K562 (cell line): Measurements from ENCODE around the gene DDAH2. TPM values are rescaled to one million over a fixed set of nuclear protein-coding genes. Genes with fewer than 3 reads are reported as not detected.

Experiments
- BRF1 ChIP-seq: IDR thresholded peaks from 3 replicates; pipeline ENCODE4 v1.6.1; 2011; ENCODE audit warnings: borderline replicate concordance, mild to moderate bottlenecking; ENCODE audit not compliant: insufficient read length; ENCODE audit errors: extremely low read depth
- ELF2 ChIP-seq: fragments of 250-450 bp; sonication (Bioruptor Pico); IDR thresholded peaks from 2 replicates; pipeline ENCODE4 v1.5.0; 2021; ENCODE audit warnings: mild to moderate bottlenecking
- ILK ChIP-seq: fragments of 450-650 bp; IDR thresholded peaks from 2 replicates; pipeline ENCODE4 v1.6.1; 2016; ENCODE audit warnings: missing genetic modification characterization, low read depth, mild to moderate bottlenecking, missing compliant biosample characterization, moderate library complexity, borderline replicate concordance
- NELFE ChIP-seq: IDR thresholded peaks from 2 replicates; pipeline ENCODE4 v1.6.1; 2011; ENCODE audit warnings: mild to moderate bottlenecking; ENCODE audit not compliant: insufficient read depth, insufficient read length
- PCBP1 ChIP-seq: fragments of 200-400 bp; formaldehyde crosslinking; IDR thresholded peaks from 2 replicates; pipeline ENCODE4 v1.6.1; 2018; ENCODE audit warnings: mild to moderate bottlenecking, low read depth, low read length; ENCODE audit not compliant: poor library complexity, severe bottlenecking
- SMAD1 ChIP-seq: fragments of 150-350 bp; IDR thresholded peaks from 2 replicates; pipeline ENCODE4 v1.6.1; 2014; ENCODE audit warnings: low read length, low read depth; ENCODE audit not compliant: partially characterized antibody
- SRSF7 ChIP-seq: fragments of 200-400 bp; formaldehyde crosslinking; optimal IDR thresholded peaks from 2 replicates; pipeline ENCODE3; 2017; ENCODE audit warnings: mild to moderate bottlenecking, low read depth, low read length
- STAG1 ChIP-seq: sonication (generic); formaldehyde crosslinking; IDR thresholded peaks from 2 replicates; pipeline ENCODE4 v1.5.0; 2020; ENCODE audit warnings: missing genetic modification reagents, borderline replicate concordance
- ZFP1 ChIP-seq: fragments of 450-650 bp; formaldehyde crosslinking; IDR thresholded peaks from 2 replicates; pipeline ENCODE4 v1.4.0; 2020; ENCODE audit warnings: mild to moderate bottlenecking, mixed read lengths
- ZSCAN29 ChIP-seq: fragments of 450-650 bp; IDR thresholded peaks from 2 replicates; pipeline ENCODE4 v1.6.1; 2017
- polyA plus RNA-seq, 8 experiments: library from polyadenylated mRNA; depleted of rRNA in 4 of 8; stranded (reverse) in 5 of 8; unstranded in 3 of 8; fragments of >200 nt; fragmentation: Nextera tagmentation in 2 of 8; fragmentation: Illumina TruSeq in 1 of 8; extraction: Ambion mirVana in 2 of 8; extraction: Trizol in 1 of 8; gene quantifications; 2 replicates each; pipeline versions ENCODE4 v1.2.1 to v1.2.3, GENCODE V29; 2011 to 2014; ENCODE audit warnings: inconsistent platforms in 1 of 8, missing spikeins in 1 of 8
- total RNA-seq, 7 experiments: library from RNA; depleted of rRNA in 6 of 7; stranded (reverse); fragments of >200 nt in 6 of 7; fragmentation: Illumina TruSeq in 2 of 7; extraction: Trizol in 2 of 7; gene quantifications; 2 replicates each; pipeline versions ENCODE4 v1.2.1 to v1.2.3, GENCODE V29; 2011 to 2021; ENCODE audit warnings: low replicate concordance in 1 of 7
- TF ChIP-seq, protein P1 (sequence below): sonication (generic); formaldehyde crosslinking; IDR thresholded peaks from 2 replicates; pipeline ENCODE4 v1.8.1; 2022; ENCODE audit warnings: missing genetic modification reagents
- TF ChIP-seq, protein P2 (sequence below): IDR thresholded peaks from 2 replicates; pipeline ENCODE4 v1.6.1; 2011; ENCODE audit not compliant: insufficient read length; ENCODE audit errors: extremely low read depth
- TF ChIP-seq, protein P3 (sequence below): fragments of 250-450 bp; sonication (Bioruptor Pico); IDR thresholded peaks from 2 replicates; pipeline ENCODE4 v1.8.0; 2021; ENCODE audit warnings: moderate library complexity, mild to moderate bottlenecking, inconsistent platforms
- TF ChIP-seq, protein P4 (sequence below): fragments of 450-650 bp; IDR thresholded peaks from 2 replicates; pipeline ENCODE4 v1.6.1; 2016; ENCODE audit warnings: mild to moderate bottlenecking, moderate library complexity

Gene DDAH2
- total and polyA plus RNA-seq, 9 of the 15 experiments (the other 6 are each of a cell fraction or from before 2014, with no cell fraction given) = 1.8 to 45.4 (median 21.4) TPM

DNA sequence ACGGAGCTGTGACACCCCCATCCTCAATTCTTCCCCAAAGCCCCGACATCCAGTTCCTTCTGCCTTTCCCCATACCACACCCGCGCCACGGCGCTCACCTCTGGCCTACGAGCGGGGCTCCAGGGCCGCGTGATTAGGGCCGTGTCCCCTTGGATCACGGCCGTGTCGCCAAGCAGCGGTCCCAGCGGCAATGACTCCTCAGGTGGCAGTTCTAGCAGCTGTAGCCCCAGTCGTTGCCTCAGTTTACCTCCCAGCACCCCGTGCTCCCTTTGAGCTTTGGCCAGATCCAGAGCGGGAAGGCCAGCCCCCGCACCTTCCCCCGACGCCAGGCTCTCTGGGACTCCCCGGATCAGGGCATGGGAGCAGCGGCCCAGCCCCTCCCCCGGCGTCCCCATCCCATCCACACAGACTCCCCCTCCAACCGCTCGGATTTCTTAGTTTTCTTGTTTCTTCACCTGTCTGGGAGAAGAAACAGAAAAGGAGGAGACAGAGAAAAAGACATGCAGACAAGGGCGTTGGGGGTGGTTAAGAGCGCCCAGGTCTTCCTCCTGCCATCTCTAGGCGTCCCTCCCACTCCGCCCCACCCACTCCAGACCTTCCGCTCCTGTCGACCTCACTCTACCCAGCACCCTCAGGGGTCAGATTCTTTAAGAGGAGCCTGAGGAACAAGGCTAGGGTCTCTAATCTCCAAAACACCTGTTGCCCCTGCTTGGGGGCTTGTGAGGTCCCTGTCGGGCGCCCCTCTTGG, at the start of gene DDAH2 (continued):
- TF ChIP-seq, protein P1, sequence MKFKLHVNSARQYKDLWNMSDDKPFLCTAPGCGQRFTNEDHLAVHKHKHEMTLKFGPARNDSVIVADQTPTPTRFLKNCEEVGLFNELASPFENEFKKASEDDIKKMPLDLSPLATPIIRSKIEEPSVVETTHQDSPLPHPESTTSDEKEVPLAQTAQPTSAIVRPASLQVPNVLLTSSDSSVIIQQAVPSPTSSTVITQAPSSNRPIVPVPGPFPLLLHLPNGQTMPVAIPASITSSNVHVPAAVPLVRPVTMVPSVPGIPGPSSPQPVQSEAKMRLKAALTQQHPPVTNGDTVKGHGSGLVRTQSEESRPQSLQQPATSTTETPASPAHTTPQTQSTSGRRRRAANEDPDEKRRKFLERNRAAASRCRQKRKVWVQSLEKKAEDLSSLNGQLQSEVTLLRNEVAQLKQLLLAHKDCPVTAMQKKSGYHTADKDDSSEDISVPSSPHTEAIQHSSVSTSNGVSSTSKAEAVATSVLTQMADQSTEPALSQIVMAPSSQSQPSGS (CRISPR knock-in tag) = no peak
- peak; percentile 31 for TF ChIP-seq SMAD1
- TF ChIP-seq, protein P2, sequence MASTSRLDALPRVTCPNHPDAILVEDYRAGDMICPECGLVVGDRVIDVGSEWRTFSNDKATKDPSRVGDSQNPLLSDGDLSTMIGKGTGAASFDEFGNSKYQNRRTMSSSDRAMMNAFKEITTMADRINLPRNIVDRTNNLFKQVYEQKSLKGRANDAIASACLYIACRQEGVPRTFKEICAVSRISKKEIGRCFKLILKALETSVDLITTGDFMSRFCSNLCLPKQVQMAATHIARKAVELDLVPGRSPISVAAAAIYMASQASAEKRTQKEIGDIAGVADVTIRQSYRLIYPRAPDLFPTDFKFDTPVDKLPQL = no peak
- TF ChIP-seq, protein P3, sequence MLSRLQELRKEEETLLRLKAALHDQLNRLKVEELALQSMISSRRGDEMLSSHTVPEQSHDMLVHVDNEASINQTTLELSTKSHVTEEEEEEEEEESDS (CRISPR knock-in tag) = no peak
- TF ChIP-seq BRF1 = no peak
- peak; percentile 95 for TF ChIP-seq PCBP1
- 0 out of 2 replicates have a peak, but pooled peaks have one; percentile 13 for TF ChIP-seq ZSCAN29
- TF ChIP-seq, protein P4, sequence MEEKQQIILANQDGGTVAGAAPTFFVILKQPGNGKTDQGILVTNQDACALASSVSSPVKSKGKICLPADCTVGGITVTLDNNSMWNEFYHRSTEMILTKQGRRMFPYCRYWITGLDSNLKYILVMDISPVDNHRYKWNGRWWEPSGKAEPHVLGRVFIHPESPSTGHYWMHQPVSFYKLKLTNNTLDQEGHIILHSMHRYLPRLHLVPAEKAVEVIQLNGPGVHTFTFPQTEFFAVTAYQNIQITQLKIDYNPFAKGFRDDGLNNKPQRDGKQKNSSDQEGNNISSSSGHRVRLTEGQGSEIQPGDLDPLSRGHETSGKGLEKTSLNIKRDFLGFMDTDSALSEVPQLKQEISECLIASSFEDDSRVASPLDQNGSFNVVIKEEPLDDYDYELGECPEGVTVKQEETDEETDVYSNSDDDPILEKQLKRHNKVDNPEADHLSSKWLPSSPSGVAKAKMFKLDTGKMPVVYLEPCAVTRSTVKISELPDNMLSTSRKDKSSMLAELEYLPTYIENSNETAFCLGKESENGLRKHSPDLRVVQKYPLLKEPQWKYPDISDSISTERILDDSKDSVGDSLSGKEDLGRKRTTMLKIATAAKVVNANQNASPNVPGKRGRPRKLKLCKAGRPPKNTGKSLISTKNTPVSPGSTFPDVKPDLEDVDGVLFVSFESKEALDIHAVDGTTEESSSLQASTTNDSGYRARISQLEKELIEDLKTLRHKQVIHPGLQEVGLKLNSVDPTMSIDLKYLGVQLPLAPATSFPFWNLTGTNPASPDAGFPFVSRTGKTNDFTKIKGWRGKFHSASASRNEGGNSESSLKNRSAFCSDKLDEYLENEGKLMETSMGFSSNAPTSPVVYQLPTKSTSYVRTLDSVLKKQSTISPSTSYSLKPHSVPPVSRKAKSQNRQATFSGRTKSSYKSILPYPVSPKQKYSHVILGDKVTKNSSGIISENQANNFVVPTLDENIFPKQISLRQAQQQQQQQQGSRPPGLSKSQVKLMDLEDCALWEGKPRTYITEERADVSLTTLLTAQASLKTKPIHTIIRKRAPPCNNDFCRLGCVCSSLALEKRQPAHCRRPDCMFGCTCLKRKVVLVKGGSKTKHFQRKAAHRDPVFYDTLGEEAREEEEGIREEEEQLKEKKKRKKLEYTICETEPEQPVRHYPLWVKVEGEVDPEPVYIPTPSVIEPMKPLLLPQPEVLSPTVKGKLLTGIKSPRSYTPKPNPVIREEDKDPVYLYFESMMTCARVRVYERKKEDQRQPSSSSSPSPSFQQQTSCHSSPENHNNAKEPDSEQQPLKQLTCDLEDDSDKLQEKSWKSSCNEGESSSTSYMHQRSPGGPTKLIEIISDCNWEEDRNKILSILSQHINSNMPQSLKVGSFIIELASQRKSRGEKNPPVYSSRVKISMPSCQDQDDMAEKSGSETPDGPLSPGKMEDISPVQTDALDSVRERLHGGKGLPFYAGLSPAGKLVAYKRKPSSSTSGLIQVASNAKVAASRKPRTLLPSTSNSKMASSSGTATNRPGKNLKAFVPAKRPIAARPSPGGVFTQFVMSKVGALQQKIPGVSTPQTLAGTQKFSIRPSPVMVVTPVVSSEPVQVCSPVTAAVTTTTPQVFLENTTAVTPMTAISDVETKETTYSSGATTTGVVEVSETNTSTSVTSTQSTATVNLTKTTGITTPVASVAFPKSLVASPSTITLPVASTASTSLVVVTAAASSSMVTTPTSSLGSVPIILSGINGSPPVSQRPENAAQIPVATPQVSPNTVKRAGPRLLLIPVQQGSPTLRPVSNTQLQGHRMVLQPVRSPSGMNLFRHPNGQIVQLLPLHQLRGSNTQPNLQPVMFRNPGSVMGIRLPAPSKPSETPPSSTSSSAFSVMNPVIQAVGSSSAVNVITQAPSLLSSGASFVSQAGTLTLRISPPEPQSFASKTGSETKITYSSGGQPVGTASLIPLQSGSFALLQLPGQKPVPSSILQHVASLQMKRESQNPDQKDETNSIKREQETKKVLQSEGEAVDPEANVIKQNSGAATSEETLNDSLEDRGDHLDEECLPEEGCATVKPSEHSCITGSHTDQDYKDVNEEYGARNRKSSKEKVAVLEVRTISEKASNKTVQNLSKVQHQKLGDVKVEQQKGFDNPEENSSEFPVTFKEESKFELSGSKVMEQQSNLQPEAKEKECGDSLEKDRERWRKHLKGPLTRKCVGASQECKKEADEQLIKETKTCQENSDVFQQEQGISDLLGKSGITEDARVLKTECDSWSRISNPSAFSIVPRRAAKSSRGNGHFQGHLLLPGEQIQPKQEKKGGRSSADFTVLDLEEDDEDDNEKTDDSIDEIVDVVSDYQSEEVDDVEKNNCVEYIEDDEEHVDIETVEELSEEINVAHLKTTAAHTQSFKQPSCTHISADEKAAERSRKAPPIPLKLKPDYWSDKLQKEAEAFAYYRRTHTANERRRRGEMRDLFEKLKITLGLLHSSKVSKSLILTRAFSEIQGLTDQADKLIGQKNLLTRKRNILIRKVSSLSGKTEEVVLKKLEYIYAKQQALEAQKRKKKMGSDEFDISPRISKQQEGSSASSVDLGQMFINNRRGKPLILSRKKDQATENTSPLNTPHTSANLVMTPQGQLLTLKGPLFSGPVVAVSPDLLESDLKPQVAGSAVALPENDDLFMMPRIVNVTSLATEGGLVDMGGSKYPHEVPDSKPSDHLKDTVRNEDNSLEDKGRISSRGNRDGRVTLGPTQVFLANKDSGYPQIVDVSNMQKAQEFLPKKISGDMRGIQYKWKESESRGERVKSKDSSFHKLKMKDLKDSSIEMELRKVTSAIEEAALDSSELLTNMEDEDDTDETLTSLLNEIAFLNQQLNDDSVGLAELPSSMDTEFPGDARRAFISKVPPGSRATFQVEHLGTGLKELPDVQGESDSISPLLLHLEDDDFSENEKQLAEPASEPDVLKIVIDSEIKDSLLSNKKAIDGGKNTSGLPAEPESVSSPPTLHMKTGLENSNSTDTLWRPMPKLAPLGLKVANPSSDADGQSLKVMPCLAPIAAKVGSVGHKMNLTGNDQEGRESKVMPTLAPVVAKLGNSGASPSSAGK = no peak
- no peak for TF ChIP-seq STAG1 (CRISPR knock-in tag)
- TF ChIP-seq NELFE = no peak
- no peak for TF ChIP-seq ZFP1
- no peak for TF ChIP-seq SRSF7
- TF ChIP-seq ILK (tag) = no peak
- TF ChIP-seq ELF2 (CRISPR knock-in tag) = no peak
